Measurements from ENCODE around the gene ANKRD13C.

ANKRD13C gene

DNA sequence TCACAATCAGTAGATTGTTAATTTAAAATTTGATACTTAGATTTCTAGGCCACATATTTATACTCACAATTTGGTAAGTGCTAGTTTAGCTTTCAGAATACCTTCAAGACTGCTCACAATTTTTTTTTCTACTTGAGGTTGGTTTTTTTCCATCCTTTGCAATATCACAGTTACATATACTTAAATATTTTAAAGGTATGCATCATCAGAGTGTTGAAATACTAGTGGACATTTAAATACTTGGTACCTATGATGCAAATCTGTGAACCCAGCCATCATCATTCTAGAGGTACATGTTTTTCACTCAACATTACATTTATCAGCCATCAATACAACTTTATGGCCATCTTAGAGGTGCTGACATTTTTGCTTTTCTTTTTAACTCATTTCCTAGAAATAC, 143.0 kb downstream of the ANKRD13C start:
- Histone ChIP-seq H3K27ac (ENCODE audit: low read length) (no peak overlapping the region), H3K36me3 (ENCODE audit: control insufficient read depth, low read depth, low read length) (peaks cover 8% of the 10 kb centered on the region), H3K9me3 (ENCODE audit: control insufficient read depth, low read depth, low read length) (no peaks in the 10 kb centered on the region), H3K27me3 (ENCODE audit: control insufficient read depth, insufficient read depth, low read length) (no peaks in the 10 kb centered on the region), H3K4me1 (ENCODE audit: control insufficient read depth, low read depth, low read length) (no peaks in the 10 kb centered on the region), H3K9ac (ENCODE audit: low read length) (no peak overlapping the region), H3K4me3 (ENCODE audit: low read length) (no peak overlapping the region)

DNA sequence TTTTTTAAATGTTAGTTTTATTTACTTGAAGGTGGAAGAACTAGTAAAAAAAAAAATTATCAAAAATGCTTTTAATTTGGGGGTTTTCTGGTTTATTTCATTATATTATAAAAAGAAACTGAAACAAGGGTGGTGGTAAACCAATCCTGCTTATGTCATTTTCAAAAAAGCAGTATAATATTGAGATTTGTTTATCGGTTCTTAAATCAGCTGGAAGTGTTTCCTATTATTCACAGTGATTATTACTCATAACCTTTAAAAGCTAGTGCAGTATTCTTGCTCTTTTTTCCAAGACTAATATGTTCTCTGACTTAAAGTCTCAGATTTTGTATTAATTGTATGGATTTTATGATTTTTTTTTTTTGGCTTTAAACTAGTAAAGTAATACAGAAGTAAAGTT, 143.7 kb downstream of the ANKRD13C start:
- Histone ChIP-seq H3K27me3 (ENCODE audit: control insufficient read depth, insufficient read depth, low read length) (no peaks in the 10 kb centered on the region), H3K4me1 (ENCODE audit: control insufficient read depth, low read depth, low read length) (no peaks in the 10 kb centered on the region), H3K27ac (ENCODE audit: low read length) (no peak overlapping the region), H3K36me3 (ENCODE audit: control insufficient read depth, low read depth, low read length) (peaks cover 8% of the 10 kb centered on the region), H3K4me3 (ENCODE audit: low read length) (no peak overlapping the region), H3K9ac (ENCODE audit: low read length) (no peak overlapping the region), H3K9me3 (ENCODE audit: control insufficient read depth, low read depth, low read length) (no peaks in the 10 kb centered on the region)

Measured in iPS-18a (cell line).